Fibroblast of the conjunctiva (primary cell): Measurements from ENCODE around the gene BLCAP.
"Not testable (repeated sequence)": the region's sequence is repeated elsewhere in the genome, so short reads cannot be mapped to it uniquely, and the experiment has no call there.

Source experiments
- DNase-seq: peaks from one replicate; pipeline ENCODE4 v3.0.0-alpha.2; 2010; ENCODE audit warnings: low read depth

The BLCAP gene, protein sequence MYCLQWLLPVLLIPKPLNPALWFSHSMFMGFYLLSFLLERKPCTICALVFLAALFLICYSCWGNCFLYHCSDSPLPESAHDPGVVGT

DNA sequence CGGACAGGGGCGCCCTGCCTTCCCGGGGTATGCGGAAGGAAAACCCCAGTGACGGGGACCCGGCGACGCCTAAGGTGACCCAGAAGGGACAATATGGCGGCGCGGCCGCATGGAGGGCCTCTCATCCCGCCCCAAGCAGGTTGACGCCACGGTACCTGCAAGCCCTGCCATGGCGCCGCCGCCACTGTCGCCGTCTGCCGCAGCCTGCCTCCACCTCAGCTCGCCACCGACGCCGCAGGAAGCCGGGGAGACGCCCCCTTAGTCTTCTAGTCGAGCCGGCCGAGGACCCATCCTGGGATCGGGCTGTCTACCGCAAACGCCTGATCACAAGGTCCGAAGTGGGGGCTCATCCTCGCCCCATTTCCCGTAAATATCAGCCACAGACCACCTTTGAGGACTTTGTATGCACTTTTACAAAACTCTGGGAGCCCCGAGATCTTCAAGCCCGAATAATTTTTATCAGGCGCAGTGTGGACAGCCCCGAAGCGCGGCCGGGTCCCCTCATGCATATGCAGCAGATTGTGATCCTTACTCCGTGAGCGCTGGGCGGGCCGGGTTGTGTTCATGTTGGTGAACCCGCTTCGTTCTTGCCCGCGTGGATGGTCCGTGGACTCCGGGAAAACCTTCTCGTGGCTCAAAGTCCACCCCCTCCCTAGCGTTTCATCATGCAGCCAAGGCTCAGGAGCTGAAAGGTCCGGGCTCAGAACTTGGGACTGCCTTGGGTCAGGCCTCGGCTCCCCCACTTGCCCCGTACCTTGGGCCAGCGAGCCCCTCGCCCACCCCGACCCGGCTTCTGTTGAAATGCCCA lies at the start of gene BLCAP:
BLCAP (minus strand) TSS at position 239 of the 808 bp plus-strand sequence. CDS start 8,702 bp downstream, outside the sequence.
- peak; percentile 70 for DNase-seq

DNA sequence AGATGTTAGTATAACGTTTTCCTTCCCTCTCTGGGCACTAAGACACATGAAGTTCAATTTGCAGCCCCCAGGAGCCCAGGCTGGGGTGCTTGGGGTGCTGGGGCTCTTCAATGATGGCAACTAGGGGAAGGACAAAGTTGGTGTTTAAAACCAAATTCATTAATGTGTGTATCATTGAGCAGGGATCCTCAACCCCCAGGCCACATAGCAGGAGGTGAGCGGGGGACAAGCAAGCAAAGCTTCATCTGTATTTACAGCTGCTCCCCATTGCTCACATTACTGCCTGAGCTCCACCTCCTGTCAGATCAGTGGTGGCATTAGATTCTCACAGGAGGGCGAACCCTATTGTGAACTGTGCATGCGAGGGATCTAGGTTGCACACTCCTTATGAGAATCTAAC lies 49.8 kb upstream of the BLCAP start:
- DNase-seq: not testable (repeated sequence)

DNA sequence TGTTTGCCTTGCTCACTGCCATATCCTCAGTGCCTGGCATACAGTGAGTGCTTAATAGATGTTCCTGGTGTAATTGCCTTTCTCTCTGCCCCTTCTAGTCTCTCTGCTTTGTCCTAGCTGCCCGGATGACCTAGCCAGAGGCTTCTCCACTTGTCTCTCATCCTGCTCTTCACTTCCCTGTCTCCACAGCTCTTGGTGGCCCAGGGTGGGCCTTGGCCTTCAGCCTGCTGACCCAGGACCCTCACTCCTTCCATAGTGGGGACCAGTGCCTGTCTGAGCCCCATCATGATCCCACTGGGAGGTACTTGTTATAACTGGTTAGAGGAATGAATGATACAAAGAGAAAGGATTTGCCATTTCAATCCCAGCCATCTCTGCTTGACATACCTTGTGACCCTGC lies 49.2 kb upstream of the BLCAP start:
- DNase-seq: no peak

DNA sequence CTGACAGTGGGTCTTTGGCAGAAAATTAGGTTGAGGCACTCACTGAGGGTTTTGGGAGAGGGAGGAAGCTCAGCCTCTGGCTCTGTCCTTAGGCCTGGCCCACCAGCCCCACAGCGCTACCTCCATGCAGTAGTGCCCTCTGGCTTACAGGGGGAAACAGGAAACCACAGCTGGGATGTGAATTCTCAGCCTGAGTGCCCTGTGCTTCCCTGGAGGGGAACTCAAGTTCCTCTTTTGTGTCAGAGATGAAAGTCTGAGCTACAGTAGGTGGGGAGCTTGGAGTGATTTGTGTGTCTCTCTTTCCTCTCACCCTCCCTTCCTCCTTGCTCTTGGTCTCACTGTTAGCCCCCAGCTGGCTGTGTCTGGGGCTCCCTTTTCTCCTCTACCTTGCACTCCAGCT lies 48.2 kb upstream of the BLCAP start:
- DNase-seq: no peak

DNA sequence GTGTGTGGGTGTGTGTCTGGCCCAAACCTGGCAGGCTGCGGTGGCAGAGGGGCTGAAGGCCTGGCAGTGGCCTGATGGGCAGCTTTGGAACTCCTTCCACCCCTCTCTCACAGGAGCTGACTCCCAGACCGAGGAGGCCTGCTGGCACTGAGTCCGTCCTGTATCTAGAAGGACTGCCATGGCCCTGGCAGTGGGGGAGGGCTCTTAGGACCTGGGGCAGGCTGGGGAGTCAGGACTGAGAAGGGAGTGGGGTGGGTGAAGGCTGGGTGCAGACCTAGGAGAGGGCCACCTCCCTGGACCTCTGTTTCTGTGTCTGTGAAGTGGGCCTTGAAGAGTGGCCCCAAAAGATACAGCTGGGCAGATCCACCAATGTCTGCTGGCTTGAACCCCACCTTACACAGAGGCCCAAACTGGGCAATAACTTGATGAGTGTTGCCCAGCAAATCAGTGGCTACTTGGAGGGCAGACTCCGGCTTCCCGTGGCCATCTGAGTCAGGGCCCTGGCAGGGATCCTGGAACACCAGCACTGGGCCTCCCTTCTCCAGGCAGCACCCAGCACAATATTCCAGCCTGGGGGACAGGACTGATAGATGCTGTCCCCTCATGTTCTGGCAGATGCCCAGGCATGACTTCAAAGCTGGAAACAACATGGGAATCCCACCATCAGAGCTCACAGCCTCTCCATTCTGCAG lies 46.7 kb upstream of the BLCAP start:
- DNase-seq: no peak

DNA sequence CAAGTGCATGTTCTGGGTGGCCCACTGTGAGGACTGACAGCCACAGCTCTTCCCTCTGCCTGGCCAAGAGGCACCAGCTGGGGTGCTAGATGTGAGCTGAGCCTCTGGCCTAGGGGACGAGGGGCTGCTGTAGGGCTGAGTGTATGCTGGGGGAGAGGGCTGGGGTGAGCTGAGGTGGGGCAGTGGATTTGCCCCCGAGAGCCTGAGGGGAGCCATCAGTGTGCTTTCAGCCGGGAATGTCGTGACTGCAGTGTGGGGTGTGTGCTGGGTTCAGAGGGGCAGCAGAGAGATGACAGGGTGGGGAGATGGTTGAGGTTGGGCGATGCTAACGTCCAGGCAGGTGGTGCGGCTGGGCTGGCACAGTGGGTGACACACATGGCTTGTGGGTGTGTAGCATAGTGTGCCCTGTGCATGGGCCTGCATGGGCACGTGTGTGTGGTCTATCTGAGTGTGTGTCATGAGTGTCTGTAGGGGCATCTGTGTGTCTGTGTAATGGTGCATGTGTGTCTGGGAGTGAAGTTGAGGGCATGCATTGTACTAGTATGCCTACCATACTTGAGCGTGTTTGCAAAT lies 46.0 kb upstream of the BLCAP start:
- DNase-seq: no peak

DNA sequence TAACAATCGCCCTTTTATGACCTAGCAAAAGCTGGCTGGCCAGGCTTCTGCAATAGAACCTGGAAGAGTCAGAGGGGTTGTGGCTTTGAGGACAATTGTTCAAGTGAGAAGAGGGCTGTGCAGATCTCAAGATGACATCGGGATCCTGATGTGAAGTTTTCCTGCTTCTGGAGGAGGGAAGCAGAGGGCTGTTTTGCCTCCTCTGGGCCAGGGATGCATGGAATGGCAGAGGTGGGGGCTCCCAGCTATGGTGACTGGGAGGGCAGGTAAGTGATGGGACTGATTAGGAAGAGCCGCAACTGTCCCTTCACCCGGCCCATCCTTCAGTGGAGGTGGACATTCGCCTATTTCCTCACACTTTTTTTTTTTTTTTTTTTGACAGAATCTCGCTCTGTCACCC lies 43.4 kb upstream of the BLCAP start:
- DNase-seq: no peak

DNA sequence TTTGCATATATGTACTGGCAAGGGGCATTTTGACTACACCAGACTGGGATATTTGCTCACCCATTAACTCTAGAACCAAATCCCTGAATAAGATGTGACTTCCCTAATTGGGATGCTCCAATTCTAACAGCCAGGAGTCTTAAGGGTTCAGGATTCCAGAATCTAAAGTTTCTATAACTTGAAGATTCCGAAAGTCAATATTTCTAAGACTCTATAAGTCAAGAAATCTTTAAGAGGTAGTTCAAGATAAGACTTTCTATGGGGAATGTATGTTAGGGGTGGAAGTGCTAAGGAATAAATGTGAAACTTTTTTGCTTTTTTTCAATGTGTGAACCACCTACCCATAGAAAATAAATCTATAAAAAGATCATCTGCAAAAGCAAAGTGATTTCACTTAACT lies 42.7 kb upstream of the BLCAP start:
- no peak for DNase-seq

DNA sequence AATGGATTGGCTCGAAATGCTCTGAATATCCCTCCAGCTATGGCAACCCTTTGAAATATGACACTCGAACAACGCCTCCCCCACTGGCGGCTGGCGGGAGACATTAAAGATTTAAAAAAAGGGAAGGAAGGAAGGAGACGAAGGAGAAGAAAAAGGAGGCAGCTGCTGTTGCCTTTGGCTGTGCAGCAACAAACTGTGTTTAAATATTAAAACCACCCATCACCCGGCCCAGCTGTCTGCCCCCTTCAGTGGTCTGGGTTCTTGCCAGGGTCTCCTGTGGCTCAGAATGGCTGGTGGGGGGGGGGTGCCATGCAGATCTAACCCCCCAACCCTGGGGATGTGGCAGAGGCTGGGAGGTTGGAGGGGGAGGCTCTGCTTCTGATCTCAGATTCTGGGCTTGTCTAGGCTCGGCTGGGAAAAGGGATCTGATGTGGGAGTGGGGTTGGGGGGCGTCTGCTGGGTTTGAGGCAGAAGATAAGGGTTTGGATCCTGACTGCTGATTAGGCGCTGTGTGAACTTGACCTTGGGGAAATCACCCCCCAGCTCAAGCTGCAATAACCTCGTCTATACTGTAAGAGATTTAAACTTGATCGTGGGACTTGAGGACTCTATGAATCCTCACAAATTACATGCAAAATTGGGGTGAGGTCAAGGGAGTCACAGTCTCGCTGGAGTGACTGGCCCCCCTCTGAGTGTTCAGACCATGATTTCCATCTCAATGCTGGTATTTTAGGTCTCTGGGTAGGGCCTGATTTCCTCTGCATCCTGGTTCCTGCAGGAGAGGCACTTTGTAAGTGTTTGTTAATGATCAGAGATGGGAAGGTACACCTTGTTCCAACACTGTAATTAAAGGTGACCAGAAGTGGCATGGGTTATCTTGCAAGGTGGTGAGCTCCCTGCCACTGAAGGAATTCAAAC lies 40.3 kb upstream of the BLCAP start:
- DNase-seq: no peak

DNA sequence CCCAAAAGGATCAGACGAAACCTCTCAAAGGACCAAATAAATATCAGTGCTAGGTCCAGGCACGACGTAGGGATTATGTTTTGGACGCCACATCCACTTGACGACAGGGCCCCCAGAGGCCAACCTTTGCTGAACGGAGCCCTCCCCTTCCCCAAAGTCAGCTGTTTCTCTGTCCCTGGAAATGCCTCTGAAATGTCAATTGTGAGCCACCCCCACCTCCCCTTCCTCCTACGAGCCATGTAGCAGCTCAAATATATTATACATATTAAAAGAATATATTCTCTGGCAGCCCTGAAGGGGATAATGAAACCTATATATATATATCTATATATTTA lies 39.6 kb upstream of the BLCAP start:
- DNase-seq: no peak

DNA sequence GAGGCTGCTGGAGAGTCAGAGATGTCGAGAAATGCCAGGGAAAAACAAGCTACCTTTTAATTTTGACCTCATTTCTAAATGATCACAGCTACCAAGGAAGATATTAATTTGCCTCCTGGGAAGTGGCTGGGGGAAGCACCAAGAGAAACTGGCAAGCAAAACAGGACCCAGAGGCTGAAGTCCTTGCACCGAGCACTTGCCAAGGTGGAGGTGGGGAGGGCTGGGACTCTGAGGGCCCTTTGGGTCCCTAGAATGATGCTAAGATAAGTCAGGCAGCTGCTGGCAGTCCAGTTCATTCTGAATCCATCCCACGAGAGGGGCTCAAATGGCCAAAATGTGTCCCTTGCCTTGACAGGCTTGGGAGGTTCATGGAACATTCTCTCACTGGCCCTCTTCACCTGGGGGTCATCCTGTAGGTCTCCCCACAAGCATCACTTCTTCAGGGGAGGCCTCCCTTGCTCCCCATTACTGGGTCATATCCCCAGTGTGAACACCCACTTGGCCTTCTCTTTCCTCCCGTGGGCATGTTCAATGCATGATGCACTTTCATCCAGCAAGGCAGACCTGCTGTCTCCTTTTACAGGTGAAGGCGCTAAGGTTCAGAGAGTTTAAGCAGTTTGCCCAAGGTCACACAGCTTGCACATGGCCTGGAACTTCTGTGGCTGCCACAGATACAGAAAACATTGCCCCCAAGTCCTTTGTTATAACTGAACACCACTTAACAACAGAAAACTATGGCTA lies 39.1 kb upstream of the BLCAP start:
- DNase-seq: no peak

DNA sequence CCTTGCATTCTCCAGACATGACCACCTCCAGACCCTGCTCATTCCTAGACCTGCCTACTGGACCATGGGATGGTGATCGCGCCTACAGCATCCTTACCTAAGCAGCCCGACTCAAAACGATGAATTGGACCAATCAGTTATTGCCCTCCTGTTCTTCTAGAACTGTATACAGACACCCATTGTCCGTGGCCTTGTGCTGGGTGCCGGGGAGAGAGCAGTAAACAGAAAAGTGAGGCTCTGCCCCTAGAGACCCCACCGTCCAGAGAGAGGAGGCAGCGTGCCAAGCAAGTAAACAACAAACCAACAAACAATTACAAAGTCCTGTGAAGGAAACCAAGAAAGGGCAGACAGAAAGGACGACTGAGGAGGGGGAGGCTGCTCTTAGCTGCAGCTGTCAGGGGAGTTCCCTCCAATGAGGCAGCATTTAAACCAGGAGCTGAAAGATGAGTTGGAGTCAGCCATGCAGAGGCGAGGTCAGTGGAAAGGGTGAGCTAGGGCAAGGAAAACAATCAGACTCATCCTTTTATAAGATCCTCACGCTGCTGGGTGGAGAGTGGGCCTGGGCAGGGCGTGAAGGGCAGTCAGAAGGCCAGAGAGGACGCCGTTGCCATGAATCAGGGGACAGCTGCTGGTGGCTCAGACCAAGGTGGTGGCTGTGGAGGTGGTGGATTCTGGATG lies 37.6 kb upstream of the BLCAP start:
- no peak for DNase-seq

DNA sequence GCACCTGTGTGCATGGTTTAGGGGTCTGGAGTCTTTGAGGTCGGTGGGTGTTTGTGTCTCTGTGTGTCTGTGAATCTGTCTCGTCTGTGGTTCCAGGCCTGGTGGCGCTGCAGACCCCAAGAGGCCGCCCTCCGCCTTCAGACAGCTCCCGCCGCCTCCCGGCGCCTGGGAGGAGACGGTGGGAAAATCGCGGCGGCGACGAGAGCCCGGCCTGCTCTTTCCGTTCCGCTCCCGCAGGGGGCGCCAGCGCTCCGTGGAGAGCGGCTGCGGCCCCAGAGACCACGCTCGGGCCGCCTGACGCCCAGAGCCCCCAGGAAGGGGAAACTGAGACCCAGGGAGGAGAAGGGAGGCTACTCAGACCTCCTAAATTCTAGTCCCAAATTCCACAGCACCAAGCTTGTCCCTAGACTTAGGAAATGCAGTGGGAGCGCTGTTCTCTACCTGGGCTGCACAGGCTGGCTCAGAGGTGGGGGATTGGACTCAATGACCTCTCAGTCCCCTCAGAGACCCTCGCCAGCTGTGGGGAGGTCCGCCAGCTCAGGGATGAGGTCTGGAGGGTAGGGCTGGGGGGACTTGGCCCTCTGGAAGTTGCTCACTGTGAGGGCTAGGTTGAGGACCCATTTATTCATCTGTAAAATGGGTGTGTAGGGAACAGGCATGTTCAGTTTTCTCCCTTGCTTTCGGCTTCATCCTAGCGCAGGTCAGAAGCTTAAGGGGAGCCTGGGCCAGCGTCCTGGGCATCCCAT lies 36.9 kb upstream of the BLCAP start:
- DNase-seq: no peak

DNA sequence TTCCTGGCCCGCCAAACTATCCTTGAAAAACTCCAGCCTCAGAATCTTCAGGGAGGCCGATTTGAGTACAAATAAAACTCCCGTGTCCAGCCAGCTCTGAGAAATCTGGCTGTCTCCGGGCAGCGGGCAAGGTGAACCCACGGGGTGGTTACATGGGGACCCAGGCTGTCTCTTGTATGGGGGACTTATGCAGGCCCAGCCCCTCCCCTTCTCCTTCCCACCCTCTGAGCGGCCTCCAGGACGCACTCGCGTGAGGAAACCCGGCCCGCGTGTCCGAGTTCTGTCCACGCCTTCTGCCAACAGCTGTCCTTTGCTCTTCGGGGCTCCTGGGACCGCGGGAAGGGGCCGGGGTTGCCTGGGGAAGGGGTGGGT lies 36.3 kb upstream of the BLCAP start:
- DNase-seq: no peak

DNA sequence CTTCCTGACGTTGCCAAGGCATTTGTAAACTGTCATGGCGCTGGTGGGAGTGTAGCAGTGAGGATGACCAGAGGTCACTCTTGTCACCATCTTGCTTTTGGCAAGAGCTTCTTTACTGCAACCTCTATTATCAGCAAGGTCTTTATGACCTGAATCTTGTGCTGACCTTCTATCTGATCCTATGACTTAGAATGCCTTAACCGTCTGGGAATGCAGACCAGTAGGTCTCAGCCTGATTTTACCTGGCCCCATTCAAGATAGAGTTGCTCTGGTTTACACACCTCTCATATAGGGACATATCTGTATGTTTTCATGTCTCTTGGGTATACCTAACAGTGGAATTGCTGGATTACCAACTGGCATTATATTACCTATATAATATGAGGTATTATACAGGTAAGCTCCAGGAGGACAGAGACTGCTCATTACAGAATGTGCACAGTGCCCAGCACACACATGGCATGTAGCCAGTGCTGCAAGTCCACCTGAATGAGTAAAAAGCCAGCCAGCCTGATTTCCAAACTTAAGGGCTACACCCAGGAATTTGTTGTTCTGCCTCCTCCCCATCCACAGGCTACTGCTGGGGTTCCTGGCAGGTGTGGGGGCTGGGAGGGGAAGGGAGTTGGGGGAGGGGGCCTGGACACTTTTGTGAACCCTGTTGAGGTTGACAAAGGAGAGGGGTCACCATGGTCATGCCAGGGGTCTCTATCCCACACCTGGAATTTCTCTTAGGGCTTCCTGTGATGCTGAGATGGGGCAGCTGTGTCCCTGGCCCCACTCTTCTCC lies 35.2 kb upstream of the BLCAP start:
- DNase-seq: no peak

DNA sequence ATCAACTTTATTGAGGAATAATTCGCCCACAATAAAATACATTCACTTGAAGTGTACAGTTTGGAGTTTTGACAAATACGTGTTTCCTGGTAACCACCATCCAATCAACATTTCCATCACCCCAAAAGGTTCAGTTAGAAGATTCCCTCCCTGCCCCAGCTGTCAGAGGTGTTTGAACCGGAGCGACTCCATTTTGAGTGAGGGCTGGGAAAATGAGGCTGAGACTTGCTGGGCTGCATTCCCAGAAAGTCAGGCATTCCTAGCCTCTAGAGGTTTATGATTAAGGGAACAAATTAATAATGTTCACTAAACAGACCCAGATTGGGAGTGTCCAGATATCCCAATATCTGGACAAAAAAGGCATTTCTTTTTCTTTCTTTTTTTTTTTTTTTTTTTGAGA lies 33.0 kb upstream of the BLCAP start:
- DNase-seq: no peak

DNA sequence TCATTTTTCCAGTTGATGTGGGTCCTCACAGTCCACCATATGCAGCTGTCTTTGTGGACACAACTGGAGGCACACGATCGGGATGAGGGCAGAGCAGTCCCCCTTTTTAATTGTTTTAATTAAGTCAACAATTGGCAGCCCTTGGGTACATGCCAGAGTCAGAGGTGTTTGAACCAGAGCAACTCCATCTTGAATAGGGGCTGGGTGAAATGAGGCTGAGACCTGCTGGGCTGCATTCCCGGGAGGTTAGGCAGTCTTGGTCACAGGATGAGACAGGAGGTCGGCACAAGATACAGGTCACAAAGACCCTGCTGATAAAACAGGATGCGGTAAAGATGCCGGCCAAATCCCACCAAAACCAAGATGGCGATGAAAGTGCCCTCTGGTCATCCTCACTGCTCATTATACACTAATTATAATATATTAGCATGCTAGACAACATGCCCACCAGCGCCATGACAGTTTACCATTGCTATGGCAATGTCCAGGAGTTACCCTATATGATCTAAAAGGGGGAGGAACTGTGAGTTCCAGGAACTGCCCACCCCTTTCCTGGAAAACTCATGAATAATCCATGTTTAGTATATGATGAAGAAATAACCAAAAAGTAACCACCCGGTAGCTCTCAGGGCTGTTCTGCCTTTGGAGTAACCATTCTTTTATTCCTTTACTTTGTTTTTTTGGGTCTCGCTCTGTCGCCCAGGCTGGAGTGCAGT lies 31.8 kb upstream of the BLCAP start:
- DNase-seq: no peak

DNA sequence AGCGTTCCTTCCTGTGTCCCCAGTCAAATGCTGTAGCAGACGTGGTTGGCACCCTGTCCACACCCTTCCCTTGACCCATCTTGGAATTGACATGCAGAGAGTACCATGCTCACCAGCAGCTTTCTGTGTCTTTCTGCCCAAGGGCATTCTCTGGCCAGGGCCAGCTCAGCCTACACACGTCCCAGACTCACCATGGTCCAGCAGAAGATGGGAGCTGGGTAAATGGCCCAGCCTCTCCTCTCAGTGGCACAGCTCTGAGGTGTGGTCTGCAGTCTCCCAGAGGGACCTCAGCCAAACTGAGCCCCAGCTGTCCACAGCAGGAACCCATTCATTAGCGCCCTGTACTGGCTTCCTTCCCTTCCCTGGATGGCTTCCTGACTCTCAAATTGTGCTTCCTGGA lies 31.1 kb upstream of the BLCAP start:
- no peak for DNase-seq

DNA sequence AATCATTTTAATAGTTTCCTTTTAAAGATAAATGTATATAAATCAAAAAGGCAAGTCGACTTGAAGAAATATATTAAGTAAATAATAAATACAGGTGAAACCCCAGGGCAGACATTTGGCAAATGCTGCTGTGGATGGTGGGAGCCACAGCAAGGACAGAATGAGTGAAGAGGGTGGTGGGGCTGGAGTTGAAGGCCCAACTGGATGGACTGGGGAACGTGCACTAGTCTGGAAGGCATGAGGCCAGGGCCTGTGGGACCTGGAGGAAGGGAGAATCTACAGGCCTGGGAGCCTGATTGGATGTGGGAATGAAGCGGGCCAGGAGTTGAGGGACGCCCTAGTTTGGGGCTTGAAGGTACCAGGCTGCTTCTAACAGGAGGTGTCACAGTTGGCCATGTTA lies 30.6 kb upstream of the BLCAP start:
- no peak for DNase-seq
